Measurements from ENCODE around the gene SIMC1.

- TF ChIP-seq CTCF (IDR thresholded peaks at IDR 0.05): no peak
- TF ChIP-seq POLR2A (IDR thresholded peaks at IDR 0.05): no peak
These were observed 126.6 kb downstream of the SIMC1 start for GRCh38 chr5:176364765-176365350.
